ENCODE measurements around the gene PRKN. TPM values are rescaled to one million over a fixed set of nuclear protein-coding genes. Genes with fewer than 3 reads are reported as not detected.
A peak's percentile ranks its signal among the peaks of the same experiment; 100 is the strongest.

The PRKN gene
- total and polyA plus RNA-seq, 2 donors (not counting 3 experiments of a cell fraction or from before 2014, with no cell fraction given), result 0.06 TPM; not detected in 1

DNA sequence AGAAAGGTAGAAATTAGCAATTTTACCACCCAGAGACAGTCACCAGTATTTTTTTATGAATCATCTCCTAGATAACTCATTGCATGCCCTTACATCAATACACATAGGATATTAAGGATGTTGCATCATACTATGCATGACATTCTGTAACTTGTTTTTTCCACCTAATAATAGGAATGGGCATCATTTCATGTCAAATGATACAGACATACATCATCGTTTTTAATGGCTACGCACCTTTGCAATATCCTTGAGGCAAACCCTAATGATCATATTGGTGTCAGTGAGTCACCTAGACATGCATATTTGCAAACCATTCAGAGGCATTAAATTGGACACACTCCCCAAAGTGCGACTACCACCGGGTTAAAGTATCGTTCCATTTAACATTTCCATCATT is 1144.0 kb downstream of the PRKN start:
- Histone ChIP-seq H4K20me1 (replicated peaks; ENCODE audit: control insufficient read depth, extremely low read depth, insufficient read depth, low read length) (no peaks in the 10 kb centered on the region), H3K9ac (replicated peaks; ENCODE audit: extremely low read depth, insufficient read depth, low read length) (no peak overlapping the region), H3K79me2 (ENCODE audit: control insufficient read depth, insufficient read depth, low read length) (no peaks in the 10 kb centered on the region), H3K4me3 (replicated peaks in 1 of 3; ENCODE audit: insufficient read depth in 1 of 3, low read depth in 1 of 3, low read length in 3 of 3) (no peak overlapping the region), H3K36me3 (ENCODE audit: control insufficient read depth in 2 of 2, extremely low read depth in 1 of 2, insufficient read depth in 2 of 2, low read length in 2 of 2) (no peaks in the 10 kb centered on the region), H2AFZ (ENCODE audit: low read depth, low read length) (no peak overlapping the region), H3K4me1 (ENCODE audit: control insufficient read depth, extremely low read depth, insufficient read depth, low read length) (no peaks in the 10 kb centered on the region), H3K27me3 (ENCODE audit: control insufficient read depth in 2 of 2, insufficient read depth in 2 of 2, low read length in 2 of 2) (no peaks in the 10 kb centered on the region), H3K4me2 (ENCODE audit: insufficient read depth, low read length) (no peak overlapping the region), H3K27ac (ENCODE audit: insufficient read depth, low read depth, low read length) (no peak overlapping the region), H3K9me3 (replicated peaks; ENCODE audit: control insufficient read depth, insufficient read depth, low read length) (no peaks in the 10 kb centered on the region), H3K9me1 (replicated peaks; ENCODE audit: control insufficient read depth, extremely low read depth, insufficient read depth, low read length) (no peaks in the 10 kb centered on the region)
- TF ChIP-seq FOS (IDR thresholded peaks at IDR 0.05; ENCODE audit: borderline replicate concordance, insufficient read depth, low read length), result no peak
- TF ChIP-seq POLR2A (IDR thresholded peaks at IDR 0.05; ENCODE audit: low read depth, low read length), result no peak
- TF ChIP-seq JUN (IDR thresholded peaks at IDR 0.05; ENCODE audit: borderline replicate concordance, insufficient read depth, insufficient read length, low read depth), result no peak
- TF ChIP-seq EZH2 (IDR thresholded peaks at IDR 0.05; ENCODE audit: borderline replicate concordance, low read depth, low read length, severe bottlenecking), result no peak
- TF ChIP-seq GATA2 (IDR thresholded peaks at IDR 0.05; ENCODE audit: insufficient read depth, insufficient read length, low read depth, low read length), result no peak
- no peak for TF ChIP-seq MYC (IDR thresholded peaks at IDR 0.05; ENCODE audit: low read depth, low read length)
- ChIA-PET CTCF (no interaction called here), POLR2A (no interaction called here)
- intact Hi-C loops (cut with micrococcal nuclease) (no loop called here), dilution Hi-C loops (cut with MboI; ENCODE audit: extremely low pct_ligation_motif_present, low sequenced_read_pairs) (no loop called here)
- DNase-seq (ENCODE audit: low read depth, low spot score) (no peak), FAIRE-seq (no peak)
- BruUV-seq (replicated peaks), result no TSS peak

DNA sequence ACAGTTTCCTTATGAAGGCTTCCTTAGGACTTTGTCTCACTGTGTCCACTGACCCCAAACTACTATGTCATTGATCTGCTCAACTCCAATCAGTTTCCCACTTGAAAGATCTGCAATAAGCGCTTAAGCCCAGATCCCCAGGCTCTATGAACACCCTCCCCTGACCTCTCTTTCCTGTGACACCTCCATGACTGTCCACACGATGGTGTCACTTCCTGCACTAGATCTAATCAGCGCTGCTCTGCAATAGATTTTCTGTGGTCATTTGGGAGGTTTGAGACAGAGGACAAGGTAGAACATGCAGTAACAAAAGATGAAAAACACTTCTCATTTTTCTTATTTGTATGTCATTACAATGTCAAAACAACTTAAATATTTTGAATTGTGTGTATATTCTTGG is 1149.1 kb downstream of the PRKN start:
- Histone ChIP-seq H3K9me1 (replicated peaks; ENCODE audit: control insufficient read depth, extremely low read depth, insufficient read depth, low read length) (no peaks in the 10 kb centered on the region), H3K9me3 (replicated peaks; ENCODE audit: control insufficient read depth, insufficient read depth, low read length) (no peaks in the 10 kb centered on the region), H3K4me2 (ENCODE audit: insufficient read depth, low read length) (no peak overlapping the region), H3K27me3 (ENCODE audit: control insufficient read depth in 2 of 2, insufficient read depth in 2 of 2, low read length in 2 of 2) (no peaks in the 10 kb centered on the region), H3K4me1 (ENCODE audit: control insufficient read depth, extremely low read depth, insufficient read depth, low read length) (no peaks in the 10 kb centered on the region), H4K20me1 (replicated peaks; ENCODE audit: control insufficient read depth, extremely low read depth, insufficient read depth, low read length) (no peaks in the 10 kb centered on the region), H2AFZ (ENCODE audit: low read depth, low read length) (no peak overlapping the region), H3K27ac (ENCODE audit: insufficient read depth, low read depth, low read length) (no peak overlapping the region), H3K36me3 (ENCODE audit: control insufficient read depth in 2 of 2, extremely low read depth in 1 of 2, insufficient read depth in 2 of 2, low read length in 2 of 2) (no peaks in the 10 kb centered on the region), H3K79me2 (ENCODE audit: control insufficient read depth, insufficient read depth, low read length) (no peaks in the 10 kb centered on the region), H3K4me3 (replicated peaks in 1 of 3; ENCODE audit: insufficient read depth in 1 of 3, low read depth in 1 of 3, low read length in 3 of 3) (no peak overlapping the region), H3K9ac (replicated peaks; ENCODE audit: extremely low read depth, insufficient read depth, low read length) (no peak overlapping the region)
- intact Hi-C loops (cut with micrococcal nuclease) (no loop called here), dilution Hi-C loops (cut with MboI; ENCODE audit: extremely low pct_ligation_motif_present, low sequenced_read_pairs) (no loop called here)
- DNase-seq (ENCODE audit: low read depth, low spot score), result no peak
- TF ChIP-seq GATA2 (IDR thresholded peaks at IDR 0.05; ENCODE audit: insufficient read depth, insufficient read length, low read depth, low read length) (peak; percentile 73), FOS (IDR thresholded peaks at IDR 0.05; ENCODE audit: borderline replicate concordance, insufficient read depth, low read length) (peak; percentile 10)
- TF ChIP-seq, protein P1, sequence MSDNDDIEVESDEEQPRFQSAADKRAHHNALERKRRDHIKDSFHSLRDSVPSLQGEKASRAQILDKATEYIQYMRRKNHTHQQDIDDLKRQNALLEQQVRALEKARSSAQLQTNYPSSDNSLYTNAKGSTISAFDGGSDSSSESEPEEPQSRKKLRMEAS (IDR thresholded peaks at IDR 0.05; ENCODE audit: insufficient read depth, insufficient read length), result no peak
- ChIA-PET POLR2A (no interaction called here), CTCF (no interaction called here)
- FAIRE-seq, result no peak
- no TSS peak for BruUV-seq (replicated peaks)

All from endothelial cell of umbilical vein (primary cell).